Liver (tissue), 9 donors: ENCODE results near the gene OMP. TPM values are rescaled to one million over a fixed set of nuclear protein-coding genes. Genes with fewer than 3 reads are reported as not detected.
A peak's percentile ranks its signal among the peaks of the same experiment; 100 is the strongest.

ENCODE experiments used
- DNase-seq: peaks from one replicate; pipeline ENCODE4 v3.0.0-alpha.2; 2017; ENCODE audit warnings: low spot score
- H3K27ac ChIP-seq, 2 donors: one replicate each; pipeline ENCODE4 v1.7.0; 2013; ENCODE audit warnings: inconsistent platforms in 2 of 2, low read length in 2 of 2, control low read depth in 1 of 2, low read depth in 1 of 2, mild to moderate bottlenecking in 1 of 2
- H3K27me3 ChIP-seq, 4 donors: one replicate each; pipeline versions ENCODE4 v1.6.1 to v1.7.0; 2013; ENCODE audit warnings: low read length in 3 of 4, inconsistent platforms in 1 of 4, mild to moderate bottlenecking in 1 of 4, moderate library complexity in 1 of 4; ENCODE audit not compliant: control insufficient read depth in 4 of 4, insufficient read depth in 4 of 4
- H3K36me3 ChIP-seq, 4 donors: one replicate each; pipeline versions ENCODE4 v1.6.1 to v1.7.0; 2013; ENCODE audit warnings: low read length in 3 of 4, mild to moderate bottlenecking in 3 of 4, low read depth in 1 of 4, moderate library complexity in 1 of 4; ENCODE audit not compliant: control insufficient read depth in 4 of 4, insufficient read depth in 3 of 4
- H3K4me1 ChIP-seq, 4 donors: one replicate each; pipeline versions ENCODE4 v1.6.1 to v1.7.0; 2013; ENCODE audit warnings: low read length in 3 of 4, mild to moderate bottlenecking in 3 of 4, moderate library complexity in 1 of 4; ENCODE audit not compliant: control insufficient read depth in 4 of 4, insufficient read depth in 4 of 4
- H3K4me3 ChIP-seq, 3 donors: one replicate each; pipeline versions ENCODE4 v1.6.1 to v1.7.0; 2013; ENCODE audit warnings: low read length in 3 of 3, control low read depth in 1 of 3, low read depth in 1 of 3, mild to moderate bottlenecking in 1 of 3
- H3K9ac ChIP-seq, 2 donors: one replicate each; pipeline ENCODE4 v1.7.0; 2013; ENCODE audit warnings: low read length in 2 of 2, mild to moderate bottlenecking in 2 of 2, moderate library complexity in 2 of 2, control low read depth in 1 of 2, low read depth in 1 of 2
- H3K9me3 ChIP-seq, 4 donors: one replicate each; pipeline versions ENCODE4 v1.6.1 to v1.7.0; 2013; ENCODE audit warnings: low read length in 3 of 4; ENCODE audit not compliant: control insufficient read depth in 4 of 4
- EGR1 ChIP-seq, 2 donors: IDR thresholded peaks; 2 replicates each; pipeline ENCODE4 v1.6.1; 2016 to 2018; ENCODE audit warnings: antibody characterized with exemption in 2 of 2, low read depth in 2 of 2
- GABPA ChIP-seq, 2 donors: IDR thresholded peaks in 1 of 2; conservative IDR thresholded peaks in 1 of 2; 2 replicates each; pipeline ENCODE4 v1.6.1; 2016; ENCODE audit warnings: antibody characterized with exemption in 2 of 2, mild to moderate bottlenecking in 1 of 2, moderate library complexity in 1 of 2
- HNF4A ChIP-seq, 2 donors: conservative IDR thresholded peaks; 2 replicates each; pipeline ENCODE4 v1.6.1; 2016; ENCODE audit warnings: antibody characterized with exemption in 2 of 2, mild to moderate bottlenecking in 2 of 2
- HNF4G ChIP-seq: IDR thresholded peaks from 2 replicates; pipeline ENCODE4 v1.6.1; 2016; ENCODE audit warnings: antibody characterized with exemption
- MAX ChIP-seq: IDR thresholded peaks from 2 replicates; pipeline ENCODE4 v1.6.1; 2016; ENCODE audit warnings: antibody characterized with exemption
- NR2F2 ChIP-seq: IDR thresholded peaks from 2 replicates; pipeline ENCODE4 v1.6.1; 2016; ENCODE audit warnings: antibody characterized with exemption
- RAD21 ChIP-seq, 2 donors: IDR thresholded peaks; 2 replicates each; pipeline ENCODE4 v1.6.1; 2016; ENCODE audit warnings: antibody characterized with exemption in 2 of 2, mild to moderate bottlenecking in 2 of 2
- RXRA ChIP-seq, 2 donors: IDR thresholded peaks; 2 replicates each; pipeline ENCODE4 v1.6.1; 2017 to 2018; ENCODE audit warnings: antibody characterized with exemption in 2 of 2, mild to moderate bottlenecking in 1 of 2
- SP1 ChIP-seq: IDR thresholded peaks from 2 replicates; pipeline ENCODE4 v1.6.1; 2018; ENCODE audit warnings: antibody characterized with exemption, mild to moderate bottlenecking
- YY1 ChIP-seq: IDR thresholded peaks from 2 replicates; pipeline ENCODE4 v1.6.1; 2016; ENCODE audit warnings: antibody characterized with exemption, mild to moderate bottlenecking
- ZBTB33 ChIP-seq: IDR thresholded peaks from 2 replicates; pipeline ENCODE4 v1.6.1; 2016; ENCODE audit warnings: antibody characterized with exemption
- WGBS: extraction: QIAGEN DNeasy Blood & Tissue Kit; methylation state at CpG from one replicate; pipeline ENCODE4 v1.1.7; 2013; 5-methylcytosine and 5-hydroxymethylcytosine counted together
- polyA plus RNA-seq, 2 donors: library from polyadenylated mRNA; stranded (reverse) in 1 of 2; unstranded in 1 of 2; fragments of 200-250 nt in 1 of 2; fragments of >200 nt in 1 of 2; fragmentation: Nextera tagmentation in 1 of 2; extraction: Ambion mirVana in 1 of 2; gene quantifications; one replicate each; pipeline versions ENCODE4 v1.2.1 to v1.2.3, GENCODE V29; 2013 to 2015
- total RNA-seq, 2 donors: library from RNA; depleted of rRNA; stranded (reverse); fragments of >200 nt; gene quantifications; one replicate each; pipeline ENCODE4 v1.2.3, GENCODE V29; 2014
- TF ChIP-seq, protein P1 (sequence below): IDR thresholded peaks from 2 replicates; pipeline ENCODE4 v1.6.1; 2016; ENCODE audit warnings: antibody characterized with exemption, mild to moderate bottlenecking
- TF ChIP-seq, protein P2 (sequence below): fragments of 150-350 bp; IDR thresholded peaks from 2 replicates; pipeline ENCODE4 v1.5.1; 2017; ENCODE audit warnings: improper control_type of control experiment, low read depth, low read length; ENCODE audit not compliant: missing input control
- donor health status: healthy.
- donor health status: healthy.
- donor health status: healthy.
- donor health status: healthy.
- donor health status: healthy.

Gene OMP
- total and polyA plus RNA-seq, 4 donors: 0.24 to 0.75 (median 0.65) TPM; not detected in 1

DNA sequence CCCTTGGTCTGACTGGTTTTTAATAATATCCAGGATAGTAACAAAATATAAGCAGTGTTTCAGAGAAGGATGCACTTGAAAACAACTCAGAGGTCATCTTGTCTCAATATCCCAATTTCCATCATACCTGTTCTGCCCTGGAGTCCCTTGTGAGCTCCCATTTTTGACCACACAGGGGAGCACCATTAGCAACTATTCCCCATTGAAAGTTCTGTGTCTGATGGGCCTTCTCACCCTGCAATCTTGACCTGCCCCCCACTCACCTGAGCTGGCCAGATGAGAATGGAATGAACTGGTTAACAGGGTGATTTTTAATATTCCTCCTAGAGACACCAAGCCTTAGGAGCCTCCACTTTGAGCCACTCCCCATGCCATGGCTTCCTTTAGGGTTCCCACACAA, 39.7 kb upstream of the OMP start:
- no peaks in the 10 kb centered on the region for H3K36me3 ChIP-seq
- peaks cover 11 to 55% (median 42%) of the 10 kb centered on the region in 4 donors for H3K4me1 ChIP-seq
- TF ChIP-seq RAD21 (IDR thresholded peaks at IDR 0.05) (peak; percentile 43 to 56), HNF4G (no peak), SP1 (no peak), YY1 (peak; percentile 20), EGR1 (IDR thresholded peaks at IDR 0.05; ENCODE audit: low read depth in 2 of 2) (no peak), RXRA (IDR thresholded peaks at IDR 0.05) (no peak), GABPA (IDR thresholded peaks at IDR 0.05 in 1 of 2, conservative IDR thresholded peaks at IDR 0.05 in 1 of 2) (no peak), ZBTB33 (no peak), NR2F2 (no peak)
- TF ChIP-seq, protein P1, sequence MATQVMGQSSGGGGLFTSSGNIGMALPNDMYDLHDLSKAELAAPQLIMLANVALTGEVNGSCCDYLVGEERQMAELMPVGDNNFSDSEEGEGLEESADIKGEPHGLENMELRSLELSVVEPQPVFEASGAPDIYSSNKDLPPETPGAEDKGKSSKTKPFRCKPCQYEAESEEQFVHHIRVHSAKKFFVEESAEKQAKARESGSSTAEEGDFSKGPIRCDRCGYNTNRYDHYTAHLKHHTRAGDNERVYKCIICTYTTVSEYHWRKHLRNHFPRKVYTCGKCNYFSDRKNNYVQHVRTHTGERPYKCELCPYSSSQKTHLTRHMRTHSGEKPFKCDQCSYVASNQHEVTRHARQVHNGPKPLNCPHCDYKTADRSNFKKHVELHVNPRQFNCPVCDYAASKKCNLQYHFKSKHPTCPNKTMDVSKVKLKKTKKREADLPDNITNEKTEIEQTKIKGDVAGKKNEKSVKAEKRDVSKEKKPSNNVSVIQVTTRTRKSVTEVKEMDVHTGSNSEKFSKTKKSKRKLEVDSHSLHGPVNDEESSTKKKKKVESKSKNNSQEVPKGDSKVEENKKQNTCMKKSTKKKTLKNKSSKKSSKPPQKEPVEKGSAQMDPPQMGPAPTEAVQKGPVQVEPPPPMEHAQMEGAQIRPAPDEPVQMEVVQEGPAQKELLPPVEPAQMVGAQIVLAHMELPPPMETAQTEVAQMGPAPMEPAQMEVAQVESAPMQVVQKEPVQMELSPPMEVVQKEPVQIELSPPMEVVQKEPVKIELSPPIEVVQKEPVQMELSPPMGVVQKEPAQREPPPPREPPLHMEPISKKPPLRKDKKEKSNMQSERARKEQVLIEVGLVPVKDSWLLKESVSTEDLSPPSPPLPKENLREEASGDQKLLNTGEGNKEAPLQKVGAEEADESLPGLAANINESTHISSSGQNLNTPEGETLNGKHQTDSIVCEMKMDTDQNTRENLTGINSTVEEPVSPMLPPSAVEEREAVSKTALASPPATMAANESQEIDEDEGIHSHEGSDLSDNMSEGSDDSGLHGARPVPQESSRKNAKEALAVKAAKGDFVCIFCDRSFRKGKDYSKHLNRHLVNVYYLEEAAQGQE: no peak
- TF ChIP-seq, protein P2, sequence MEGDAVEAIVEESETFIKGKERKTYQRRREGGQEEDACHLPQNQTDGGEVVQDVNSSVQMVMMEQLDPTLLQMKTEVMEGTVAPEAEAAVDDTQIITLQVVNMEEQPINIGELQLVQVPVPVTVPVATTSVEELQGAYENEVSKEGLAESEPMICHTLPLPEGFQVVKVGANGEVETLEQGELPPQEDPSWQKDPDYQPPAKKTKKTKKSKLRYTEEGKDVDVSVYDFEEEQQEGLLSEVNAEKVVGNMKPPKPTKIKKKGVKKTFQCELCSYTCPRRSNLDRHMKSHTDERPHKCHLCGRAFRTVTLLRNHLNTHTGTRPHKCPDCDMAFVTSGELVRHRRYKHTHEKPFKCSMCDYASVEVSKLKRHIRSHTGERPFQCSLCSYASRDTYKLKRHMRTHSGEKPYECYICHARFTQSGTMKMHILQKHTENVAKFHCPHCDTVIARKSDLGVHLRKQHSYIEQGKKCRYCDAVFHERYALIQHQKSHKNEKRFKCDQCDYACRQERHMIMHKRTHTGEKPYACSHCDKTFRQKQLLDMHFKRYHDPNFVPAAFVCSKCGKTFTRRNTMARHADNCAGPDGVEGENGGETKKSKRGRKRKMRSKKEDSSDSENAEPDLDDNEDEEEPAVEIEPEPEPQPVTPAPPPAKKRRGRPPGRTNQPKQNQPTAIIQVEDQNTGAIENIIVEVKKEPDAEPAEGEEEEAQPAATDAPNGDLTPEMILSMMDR: peak; percentile 31
- DNase-seq: no peak
- H3K9ac ChIP-seq: no peak overlapping the region
- no peak overlapping the region for H3K4me3 ChIP-seq
- H3K27me3 ChIP-seq: no peaks in the 10 kb centered on the region
- H3K27ac ChIP-seq: peak overlapping the region; percentile 23 to 31
- H3K9me3 ChIP-seq: no peaks in the 10 kb centered on the region

GRCh38 chr11:77063407-77063806, 39.2 kb upstream of the OMP start:
- 94% methylated on average over 1 of the region's 1 CpG for WGBS
- Histone ChIP-seq H3K27ac (peak overlapping the region; percentile 23 to 31), H3K4me3 (no peak overlapping the region), H3K9ac (no peak overlapping the region), H3K9me3 (no peaks in the 10 kb centered on the region), H3K36me3 (no peaks in the 10 kb centered on the region), H3K27me3 (no peaks in the 10 kb centered on the region), H3K4me1 (peaks cover 11 to 55% (median 44%) of the 10 kb centered on the region in 4 donors)
- DNase-seq: no peak
- TF ChIP-seq NR2F2 (no peak), GABPA (IDR thresholded peaks at IDR 0.05 in 1 of 2, conservative IDR thresholded peaks at IDR 0.05 in 1 of 2) (no peak), HNF4A (conservative IDR thresholded peaks at IDR 0.05) (no peak), MAX (no peak), RAD21 (IDR thresholded peaks at IDR 0.05) (no peak), RXRA (IDR thresholded peaks at IDR 0.05) (no peak), HNF4G (no peak)
- TF ChIP-seq, protein P1: no peak
- TF ChIP-seq, protein P2: no peak
